Measurements from ENCODE around the gene CYB5R4.

DNA sequence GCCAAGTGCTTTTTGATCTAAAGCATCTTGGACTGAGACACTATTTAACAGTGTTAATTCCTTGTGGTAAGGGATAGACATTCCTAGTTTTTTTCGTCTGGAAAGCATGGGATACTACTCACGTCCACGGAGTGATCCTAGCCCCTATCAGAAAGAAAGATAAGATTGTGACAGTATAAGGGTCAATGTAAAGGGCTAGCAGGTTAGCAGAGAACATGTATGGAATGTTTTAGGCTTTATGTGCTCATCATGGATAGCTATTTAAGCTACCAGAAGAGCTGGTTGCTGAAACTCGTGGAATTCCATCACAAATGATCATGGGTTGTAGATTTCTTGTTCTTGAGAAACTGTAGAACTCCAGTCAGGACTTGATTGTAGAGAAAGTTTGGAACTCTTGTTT is 32.1 kb downstream of the CYB5R4 start:
- TF ChIP-seq, protein P1, sequence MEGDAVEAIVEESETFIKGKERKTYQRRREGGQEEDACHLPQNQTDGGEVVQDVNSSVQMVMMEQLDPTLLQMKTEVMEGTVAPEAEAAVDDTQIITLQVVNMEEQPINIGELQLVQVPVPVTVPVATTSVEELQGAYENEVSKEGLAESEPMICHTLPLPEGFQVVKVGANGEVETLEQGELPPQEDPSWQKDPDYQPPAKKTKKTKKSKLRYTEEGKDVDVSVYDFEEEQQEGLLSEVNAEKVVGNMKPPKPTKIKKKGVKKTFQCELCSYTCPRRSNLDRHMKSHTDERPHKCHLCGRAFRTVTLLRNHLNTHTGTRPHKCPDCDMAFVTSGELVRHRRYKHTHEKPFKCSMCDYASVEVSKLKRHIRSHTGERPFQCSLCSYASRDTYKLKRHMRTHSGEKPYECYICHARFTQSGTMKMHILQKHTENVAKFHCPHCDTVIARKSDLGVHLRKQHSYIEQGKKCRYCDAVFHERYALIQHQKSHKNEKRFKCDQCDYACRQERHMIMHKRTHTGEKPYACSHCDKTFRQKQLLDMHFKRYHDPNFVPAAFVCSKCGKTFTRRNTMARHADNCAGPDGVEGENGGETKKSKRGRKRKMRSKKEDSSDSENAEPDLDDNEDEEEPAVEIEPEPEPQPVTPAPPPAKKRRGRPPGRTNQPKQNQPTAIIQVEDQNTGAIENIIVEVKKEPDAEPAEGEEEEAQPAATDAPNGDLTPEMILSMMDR (conservative IDR thresholded peaks at IDR 0.05) = no peak
- no peak for TF ChIP-seq ZFX (IDR thresholded peaks at IDR 0.05)

All from C4-2B (cell line).